Lower lobe of right lung (tissue), 2 donors: Measurements from ENCODE around the gene COQ9. TPM values are rescaled to one million over a fixed set of nuclear protein-coding genes. Genes with fewer than 3 reads are reported as not detected.

Experiments
- ATAC-seq, 2 donors: fragments of 200-7000 bp; cut with Tn5 transposase; one replicate each; pipeline ENCODE4 v1.9.1; 2020 to 2022; ENCODE audit warnings: mild to moderate bottlenecking in 2 of 2, moderate library complexity in 2 of 2
- DNase-seq: peaks from one replicate; pipeline ENCODE4 v3.0.0-alpha.2; 2020
- H3K27ac ChIP-seq: fragments of 200-600 bp; one replicate; pipeline ENCODE4 v1.8.0; 2022
- H3K27me3 ChIP-seq: fragments of 200-600 bp; one replicate; pipeline ENCODE4 v1.8.0; 2022; ENCODE audit warnings: low read depth
- H3K36me3 ChIP-seq: fragments of 200-600 bp; one replicate; pipeline ENCODE4 v1.8.0; 2022; ENCODE audit warnings: mild to moderate bottlenecking
- H3K4me1 ChIP-seq: fragments of 200-600 bp; one replicate; pipeline ENCODE4 v1.8.0; 2022
- H3K4me3 ChIP-seq: fragments of 200-600 bp; one replicate; pipeline ENCODE4 v1.8.0; 2022; ENCODE audit warnings: mild to moderate bottlenecking
- H3K9me3 ChIP-seq: fragments of 200-600 bp; one replicate; pipeline ENCODE4 v1.8.0; 2022
- CTCF ChIP-seq: fragments of 200-600 bp; IDR thresholded peaks from one replicate; pipeline ENCODE4 v1.8.0; 2022; ENCODE audit warnings: antibody characterized with exemption, mild to moderate bottlenecking
- intact Hi-C: fragments of 100-400 bp; cut with DNase I; formaldehyde crosslinking; loops from one replicate; pipeline ENCODE4 v1.11.0; 2022
- total RNA-seq: library from RNA; stranded (reverse); fragmentation: NEBNext Ultra II Directional; extraction: Animal tissue kit (Norgen Biotek cat#: 25700); gene quantifications from one replicate; pipeline ENCODE4 v1.2.1, GENCODE V29; 2021
- donor health status: DM: no; HTN: yes; CAD: no; lungs with severe emphysema.

Gene COQ9
- total RNA-seq, 1 donor from 2014 or later: 37.2 TPM

GRCh38 chr16:57504001-57504400 lies 56.7 kb downstream of the COQ9 start:
- Histone ChIP-seq H3K27ac (no peak overlapping the region), H3K36me3 (no peaks in the 10 kb centered on the region), H3K4me1 (peaks cover 21% of the 10 kb centered on the region), H3K9me3 (no peaks in the 10 kb centered on the region), H3K4me3 (no peak overlapping the region), H3K27me3 (no peaks in the 10 kb centered on the region)
- no peak for DNase-seq
- TF ChIP-seq CTCF: no peak
- ATAC-seq: no peak
- intact Hi-C loops: no loop called here

- ATAC-seq: no peak
- intact Hi-C loops: no loop called here
- H3K4me1 ChIP-seq: peaks cover 21% of the 10 kb centered on the region
- no peak for DNase-seq
- H3K4me3 ChIP-seq: no peak overlapping the region
- no peak overlapping the region for H3K27ac ChIP-seq
- no peak for TF ChIP-seq CTCF
- H3K9me3 ChIP-seq: no peaks in the 10 kb centered on the region
- H3K27me3 ChIP-seq: no peaks in the 10 kb centered on the region
- no peaks in the 10 kb centered on the region for H3K36me3 ChIP-seq
Measured at GRCh38 chr16:57504491-57504890, 57.2 kb downstream of the COQ9 start.

GRCh38 chr16:57505169-57505568 lies 57.9 kb downstream of the COQ9 start:
- TF ChIP-seq CTCF: no peak
- no peak for DNase-seq
- intact Hi-C loops: no loop called here
- H3K9me3 ChIP-seq: no peaks in the 10 kb centered on the region
- H3K36me3 ChIP-seq: no peaks in the 10 kb centered on the region
- H3K4me1 ChIP-seq: peaks cover 24% of the 10 kb centered on the region
- H3K27ac ChIP-seq: no peak overlapping the region
- H3K4me3 ChIP-seq: no peak overlapping the region
- H3K27me3 ChIP-seq: no peaks in the 10 kb centered on the region
- no peak for ATAC-seq

GRCh38 chr16:57507136-57508034 lies 60.1 kb downstream of the COQ9 start:
- intact Hi-C loops: no loop called here
- DNase-seq: peak; percentile 24

GRCh38 chr16:57508035-57508425 lies 60.8 kb downstream of the COQ9 start:
- Histone ChIP-seq H3K9me3 (no peaks in the 10 kb centered on the region), H3K27me3 (no peaks in the 10 kb centered on the region), H3K4me1 (peaks cover 15% of the 10 kb centered on the region), H3K4me3 (no peak overlapping the region), H3K36me3 (no peaks in the 10 kb centered on the region), H3K27ac (no peak overlapping the region)
- DNase-seq (no peak), ATAC-seq (no peak)
- no peak for TF ChIP-seq CTCF
- intact Hi-C loops: no loop called here

More at GRCh38 chr16:57507136-57508034, 60.1 kb downstream of the COQ9 start:
- H3K4me1 ChIP-seq: peaks cover 20% of the 10 kb centered on the region
- no peak overlapping the region for H3K4me3 ChIP-seq
- H3K9me3 ChIP-seq: no peaks in the 10 kb centered on the region
- ATAC-seq: no peak
- H3K27me3 ChIP-seq: no peaks in the 10 kb centered on the region
- no peak for TF ChIP-seq CTCF
- no peak overlapping the region for H3K27ac ChIP-seq
- H3K36me3 ChIP-seq: no peaks in the 10 kb centered on the region
